SK-N-SH treated with all-trans-retinoic acid at 6 μM for 48 hours (cell line): Measurements from ENCODE around the gene PRKAG2.

Experiments
- ATAC-seq: fragments of 200-7000 bp; cut with Tn5 transposase; 3 replicates; pipeline ENCODE4 v1.9.1; 2020; ENCODE audit warnings: mild to moderate bottlenecking, moderate library complexity
- ARNTL ChIP-seq: fragments of 450-650 bp; formaldehyde crosslinking; IDR thresholded peaks from 2 replicates; pipeline ENCODE4 v1.5.0; 2020; ENCODE audit warnings: low read depth, mild to moderate bottlenecking, moderate library complexity, borderline replicate concordance
- BACH2 ChIP-seq: fragments of 250-450 bp; sonication (Bioruptor Pico); IDR thresholded peaks from 2 replicates; pipeline ENCODE4 v1.9.0; 2021; ENCODE audit warnings: mild to moderate bottlenecking, borderline replicate concordance
- CREB5 ChIP-seq: fragments of 250-450 bp; sonication (Bioruptor Pico); IDR thresholded peaks from 2 replicates; pipeline ENCODE4 v1.5.1; 2020; ENCODE audit warnings: low read depth, mild to moderate bottlenecking, moderate library complexity
- CSDC2 ChIP-seq: fragments of 250-450 bp; sonication (Bioruptor Pico); IDR thresholded peaks from 2 replicates; pipeline ENCODE4 v1.5.0; 2020; ENCODE audit warnings: mild to moderate bottlenecking, moderate library complexity
- ESRRG ChIP-seq: fragments of 250-450 bp; sonication (Bioruptor Pico); IDR thresholded peaks from 2 replicates; pipeline ENCODE4 v1.6.1; 2021; ENCODE audit warnings: mild to moderate bottlenecking
- GLIS3 ChIP-seq: fragments of 250-450 bp; sonication (Bioruptor Pico); IDR thresholded peaks from 2 replicates; pipeline ENCODE4 v1.5.0; 2020; ENCODE audit warnings: mild to moderate bottlenecking, moderate library complexity
- ISL1 ChIP-seq: fragments of 250-450 bp; sonication (Bioruptor Pico); IDR thresholded peaks from 2 replicates; pipeline ENCODE4 v2.1.2; 2022; ENCODE audit warnings: mild to moderate bottlenecking, moderate library complexity
- OSR1 ChIP-seq: fragments of 250-450 bp; sonication (Bioruptor Pico); IDR thresholded peaks from 2 replicates; pipeline ENCODE4 v1.8.0; 2022; ENCODE audit warnings: moderate library complexity, mild to moderate bottlenecking, inconsistent platforms
- PATZ1 ChIP-seq: fragments of 250-450 bp; sonication (Bioruptor Pico); IDR thresholded peaks from 2 replicates; pipeline ENCODE4 v1.8.0; 2020; ENCODE audit warnings: mild to moderate bottlenecking, moderate library complexity, borderline replicate concordance
- PPARA ChIP-seq: fragments of 250-450 bp; sonication (Bioruptor Pico); IDR thresholded peaks from 2 replicates; pipeline ENCODE4 v1.5.0; 2020; ENCODE audit warnings: mild to moderate bottlenecking, borderline replicate concordance
- RARB ChIP-seq: fragments of 250-450 bp; sonication (Bioruptor Pico); IDR thresholded peaks from 2 replicates; pipeline ENCODE4 v1.8.0; 2021; ENCODE audit warnings: mild to moderate bottlenecking, moderate library complexity
- SNAI2 ChIP-seq: fragments of 250-450 bp; sonication (Bioruptor Pico); IDR thresholded peaks from 2 replicates; pipeline ENCODE4 v1.5.0; 2020; ENCODE audit warnings: mild to moderate bottlenecking, moderate library complexity
- TCF4 ChIP-seq: fragments of 250-450 bp; sonication (Bioruptor Pico); IDR thresholded peaks from 2 replicates; pipeline ENCODE4 v1.8.0; 2021; ENCODE audit warnings: mild to moderate bottlenecking, moderate library complexity, borderline replicate concordance
- TOX ChIP-seq: fragments of 250-450 bp; sonication (Bioruptor Pico); IDR thresholded peaks from 2 replicates; pipeline ENCODE4 v1.8.0; 2021; ENCODE audit warnings: mild to moderate bottlenecking, moderate library complexity, borderline replicate concordance
- ZC3H10 ChIP-seq: fragments of 250-450 bp; sonication (Bioruptor Pico); IDR thresholded peaks from 2 replicates; pipeline ENCODE4 v1.5.1; 2021; ENCODE audit warnings: mild to moderate bottlenecking, moderate library complexity
- ZFP3 ChIP-seq: fragments of 250-450 bp; sonication (Bioruptor Pico); IDR thresholded peaks from 2 replicates; pipeline ENCODE4 v1.5.0; 2020; ENCODE audit warnings: mild to moderate bottlenecking, moderate library complexity
- ZFP30 ChIP-seq: fragments of 450-650 bp; formaldehyde crosslinking; IDR thresholded peaks from 2 replicates; pipeline ENCODE4 v1.5.0; 2022; ENCODE audit warnings: mild to moderate bottlenecking, moderate library complexity
- ZNF565 ChIP-seq: fragments of 450-650 bp; formaldehyde crosslinking; conservative IDR thresholded peaks from 2 replicates; pipeline ENCODE4 v1.5.0; 2020; ENCODE audit warnings: low read depth, mild to moderate bottlenecking, moderate library complexity
- ZNF70 ChIP-seq: fragments of 450-650 bp; formaldehyde crosslinking; IDR thresholded peaks from 2 replicates; pipeline ENCODE4 v1.5.0; 2020; ENCODE audit warnings: mild to moderate bottlenecking, moderate library complexity
- ZNF8 ChIP-seq: fragments of 450-650 bp; formaldehyde crosslinking; IDR thresholded peaks from 2 replicates; pipeline ENCODE4 v1.5.0; 2020; ENCODE audit warnings: mild to moderate bottlenecking, moderate library complexity
- TF ChIP-seq, protein P1 (sequence below): fragments of 250-450 bp; sonication (Bioruptor Pico); IDR thresholded peaks from 2 replicates; pipeline ENCODE4 v1.5.1; 2021; ENCODE audit warnings: mild to moderate bottlenecking, moderate library complexity
- TF ChIP-seq, protein P2 (sequence below): fragments of 250-450 bp; sonication (Bioruptor Pico); IDR thresholded peaks from 2 replicates; pipeline ENCODE4 v1.8.0; 2021; ENCODE audit warnings: low read depth, mild to moderate bottlenecking, moderate library complexity, borderline replicate concordance
- TF ChIP-seq, protein P3 (sequence below): fragments of 250-450 bp; sonication (Bioruptor Pico); IDR thresholded peaks from 2 replicates; pipeline ENCODE4 v1.5.0; 2020; ENCODE audit warnings: mild to moderate bottlenecking, moderate library complexity

The PRKAG2 gene

DNA sequence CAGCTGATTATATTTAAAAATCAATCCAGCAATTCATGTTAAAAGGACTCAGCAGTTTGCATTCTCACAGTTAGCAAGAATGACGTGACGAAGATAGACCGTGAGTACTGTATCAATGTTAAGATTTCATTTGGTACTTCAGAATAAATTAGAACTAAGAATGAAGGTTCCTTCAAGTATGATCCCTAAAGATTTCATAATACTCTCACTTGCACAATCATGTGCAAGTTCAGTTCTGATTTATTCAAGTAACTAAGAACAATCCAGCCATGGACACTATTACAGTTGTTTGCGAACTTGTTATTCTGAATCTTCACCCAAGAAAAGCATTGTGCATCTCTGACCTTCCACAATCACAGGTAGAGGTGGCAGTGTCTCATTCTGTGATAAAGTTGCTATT lies 365.0 kb downstream of the PRKAG2 start:
- no peak for ATAC-seq
- TF ChIP-seq CSDC2 = no peak
- TF ChIP-seq ZNF565 (CRISPR knock-in tag) = no peak
- no peak for TF ChIP-seq ZNF8 (CRISPR knock-in tag)
- TF ChIP-seq ESRRG (CRISPR knock-in tag) = no peak
- no peak for TF ChIP-seq PATZ1 (CRISPR knock-in tag)
- TF ChIP-seq TOX = no peak
- TF ChIP-seq ZNF70 (CRISPR knock-in tag) = no peak
- no peak for TF ChIP-seq RARB
- TF ChIP-seq BACH2 (CRISPR knock-in tag) = no peak
- TF ChIP-seq, protein P1, sequence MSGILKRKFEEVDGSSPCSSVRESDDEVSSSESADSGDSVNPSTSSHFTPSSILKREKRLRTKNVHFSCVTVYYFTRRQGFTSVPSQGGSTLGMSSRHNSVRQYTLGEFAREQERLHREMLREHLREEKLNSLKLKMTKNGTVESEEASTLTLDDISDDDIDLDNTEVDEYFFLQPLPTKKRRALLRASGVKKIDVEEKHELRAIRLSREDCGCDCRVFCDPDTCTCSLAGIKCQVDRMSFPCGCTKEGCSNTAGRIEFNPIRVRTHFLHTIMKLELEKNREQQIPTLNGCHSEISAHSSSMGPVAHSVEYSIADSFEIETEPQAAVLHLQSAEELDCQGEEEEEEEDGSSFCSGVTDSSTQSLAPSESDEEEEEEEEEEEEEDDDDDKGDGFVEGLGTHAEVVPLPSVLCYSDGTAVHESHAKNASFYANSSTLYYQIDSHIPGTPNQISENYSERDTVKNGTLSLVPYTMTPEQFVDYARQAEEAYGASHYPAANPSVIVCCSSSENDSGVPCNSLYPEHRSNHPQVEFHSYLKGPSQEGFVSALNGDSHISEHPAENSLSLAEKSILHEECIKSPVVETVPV (CRISPR knock-in tag) = no peak
- TF ChIP-seq ZC3H10 = no peak
- TF ChIP-seq PPARA (CRISPR knock-in tag) = no peak
- TF ChIP-seq, protein P2, sequence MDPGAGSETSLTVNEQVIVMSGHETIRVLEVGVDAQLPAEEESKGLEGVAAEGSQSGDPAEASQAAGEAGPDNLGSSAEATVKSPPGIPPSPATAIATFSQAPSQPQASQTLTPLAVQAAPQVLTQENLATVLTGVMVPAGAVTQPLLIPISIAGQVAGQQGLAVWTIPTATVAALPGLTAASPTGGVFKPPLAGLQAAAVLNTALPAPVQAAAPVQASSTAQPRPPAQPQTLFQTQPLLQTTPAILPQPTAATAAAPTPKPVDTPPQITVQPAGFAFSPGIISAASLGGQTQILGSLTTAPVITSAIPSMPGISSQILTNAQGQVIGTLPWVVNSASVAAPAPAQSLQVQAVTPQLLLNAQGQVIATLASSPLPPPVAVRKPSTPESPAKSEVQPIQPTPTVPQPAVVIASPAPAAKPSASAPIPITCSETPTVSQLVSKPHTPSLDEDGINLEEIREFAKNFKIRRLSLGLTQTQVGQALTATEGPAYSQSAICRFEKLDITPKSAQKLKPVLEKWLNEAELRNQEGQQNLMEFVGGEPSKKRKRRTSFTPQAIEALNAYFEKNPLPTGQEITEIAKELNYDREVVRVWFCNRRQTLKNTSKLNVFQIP (CRISPR knock-in tag) = no peak
- no peak for TF ChIP-seq CREB5
- no peak for TF ChIP-seq OSR1
- no peak for TF ChIP-seq ARNTL (CRISPR knock-in tag)
- no peak for TF ChIP-seq GLIS3
- TF ChIP-seq TCF4 (CRISPR knock-in tag) = no peak
- TF ChIP-seq, protein P3, sequence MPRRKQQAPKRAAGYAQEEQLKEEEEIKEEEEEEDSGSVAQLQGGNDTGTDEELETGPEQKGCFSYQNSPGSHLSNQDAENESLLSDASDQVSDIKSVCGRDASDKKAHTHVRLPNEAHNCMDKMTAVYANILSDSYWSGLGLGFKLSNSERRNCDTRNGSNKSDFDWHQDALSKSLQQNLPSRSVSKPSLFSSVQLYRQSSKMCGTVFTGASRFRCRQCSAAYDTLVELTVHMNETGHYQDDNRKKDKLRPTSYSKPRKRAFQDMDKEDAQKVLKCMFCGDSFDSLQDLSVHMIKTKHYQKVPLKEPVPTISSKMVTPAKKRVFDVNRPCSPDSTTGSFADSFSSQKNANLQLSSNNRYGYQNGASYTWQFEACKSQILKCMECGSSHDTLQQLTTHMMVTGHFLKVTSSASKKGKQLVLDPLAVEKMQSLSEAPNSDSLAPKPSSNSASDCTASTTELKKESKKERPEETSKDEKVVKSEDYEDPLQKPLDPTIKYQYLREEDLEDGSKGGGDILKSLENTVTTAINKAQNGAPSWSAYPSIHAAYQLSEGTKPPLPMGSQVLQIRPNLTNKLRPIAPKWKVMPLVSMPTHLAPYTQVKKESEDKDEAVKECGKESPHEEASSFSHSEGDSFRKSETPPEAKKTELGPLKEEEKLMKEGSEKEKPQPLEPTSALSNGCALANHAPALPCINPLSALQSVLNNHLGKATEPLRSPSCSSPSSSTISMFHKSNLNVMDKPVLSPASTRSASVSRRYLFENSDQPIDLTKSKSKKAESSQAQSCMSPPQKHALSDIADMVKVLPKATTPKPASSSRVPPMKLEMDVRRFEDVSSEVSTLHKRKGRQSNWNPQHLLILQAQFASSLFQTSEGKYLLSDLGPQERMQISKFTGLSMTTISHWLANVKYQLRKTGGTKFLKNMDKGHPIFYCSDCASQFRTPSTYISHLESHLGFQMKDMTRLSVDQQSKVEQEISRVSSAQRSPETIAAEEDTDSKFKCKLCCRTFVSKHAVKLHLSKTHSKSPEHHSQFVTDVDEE = no peak

DNA sequence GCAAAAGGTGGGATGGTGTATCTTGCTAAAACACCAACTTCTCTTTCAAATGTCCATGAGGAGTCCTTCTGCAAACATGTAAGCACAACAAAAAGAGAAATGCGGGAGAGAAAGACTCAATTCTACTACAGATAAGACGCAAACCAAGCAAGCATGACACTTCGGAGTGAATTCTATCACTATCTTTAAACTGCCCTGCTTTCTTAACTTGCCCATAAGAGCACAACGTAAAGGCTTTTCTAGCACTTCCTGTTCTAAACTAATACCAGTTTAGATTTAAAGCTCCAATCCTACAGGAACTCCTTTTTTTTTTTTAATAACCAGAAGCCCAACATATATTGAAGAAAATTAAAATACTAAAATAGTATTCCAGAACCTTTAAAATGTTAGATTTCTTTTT lies 365.6 kb downstream of the PRKAG2 start:
- TF ChIP-seq PPARA (CRISPR knock-in tag) = no peak
- no peak for TF ChIP-seq SNAI2 (CRISPR knock-in tag)
- no peak for TF ChIP-seq ZFP3 (CRISPR knock-in tag)
- no peak for TF ChIP-seq ISL1 (CRISPR knock-in tag)
- TF ChIP-seq ZFP30 (CRISPR knock-in tag) = no peak
- no peak for TF ChIP-seq ZNF565 (CRISPR knock-in tag)
- no peak for TF ChIP-seq BACH2 (CRISPR knock-in tag)
- no peak for TF ChIP-seq OSR1
- no peak for TF ChIP-seq ZC3H10
- no peak for ATAC-seq

DNA sequence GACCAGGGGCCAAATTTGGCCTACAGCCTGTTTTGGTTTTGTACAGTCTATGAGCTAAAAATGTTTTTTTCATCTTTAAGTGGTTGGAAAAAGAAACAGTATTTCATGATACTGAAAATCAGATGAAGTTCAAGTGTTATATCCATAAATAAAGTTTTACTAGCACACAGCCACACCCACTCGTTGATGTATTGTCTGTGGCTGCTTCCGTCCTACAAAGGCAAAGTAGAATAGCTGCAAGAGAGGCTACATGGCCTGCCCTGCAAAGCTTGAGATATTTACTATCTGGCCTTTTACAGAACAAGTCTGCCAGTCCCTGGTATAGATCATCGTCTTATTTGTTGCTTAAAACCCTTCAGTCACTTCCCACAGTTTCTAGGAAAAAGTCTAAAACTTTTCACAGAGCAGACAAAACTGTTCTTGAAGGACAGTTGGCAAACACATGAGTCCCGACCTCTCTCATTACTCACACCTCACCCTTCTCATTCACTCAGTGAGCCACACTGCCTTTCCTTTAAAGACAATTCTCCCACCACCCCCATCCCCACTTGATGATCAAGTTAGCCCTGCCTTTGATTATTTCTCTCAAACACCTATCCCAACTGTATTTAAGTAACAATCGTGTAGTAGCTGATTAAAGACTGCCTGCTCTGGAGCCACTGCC lies 367.1 kb downstream of the PRKAG2 start:
- ATAC-seq = no peak
- TF ChIP-seq ESRRG (CRISPR knock-in tag) = no peak
- TF ChIP-seq ZNF70 (CRISPR knock-in tag) = no peak
- TF ChIP-seq, protein P2 (CRISPR knock-in tag) = no peak
- TF ChIP-seq PATZ1 (CRISPR knock-in tag) = no peak
- no peak for TF ChIP-seq SNAI2 (CRISPR knock-in tag)
- TF ChIP-seq OSR1 = no peak
- TF ChIP-seq ARNTL (CRISPR knock-in tag) = no peak
- no peak for TF ChIP-seq BACH2 (CRISPR knock-in tag)
- TF ChIP-seq, protein P1 (CRISPR knock-in tag) = no peak
